ENCODE measurements around the gene KLHDC3. TPM values are rescaled to one million over a fixed set of nuclear protein-coding genes. Genes with fewer than 3 reads are reported as not detected.

The KLHDC3 gene
- total and polyA plus RNA-seq, 2 experiments from 2014 or later, result 88.2 to 184 TPM

GRCh38 chr6:43047998-43048397, 33.9 kb downstream of the KLHDC3 start:
- no peaks in the 10 kb centered on the region for H3K27me3 ChIP-seq (ENCODE audit: insufficient read depth)
- peaks cover 7% of the 10 kb centered on the region; the same call in 1 of the 2 replicates for H3K4me1 ChIP-seq (ENCODE audit: insufficient read depth)
- Mint-ChIP-seq H3K27me3 (ENCODE audit: insufficient read depth, low read depth, poor library complexity) (peaks cover 11% of the 10 kb centered on the region), H3K4me1 (peaks cover 18% of the 10 kb centered on the region), H3K27ac (no peak overlapping the region), H3K9me3 (no peaks in the 10 kb centered on the region), H3K36me3 (ENCODE audit: low read depth) (peaks cover 42% of the 10 kb centered on the region), H3K4me3 (no peak overlapping the region)
- no peak for ATAC-seq
- H3K36me3 ChIP-seq (ENCODE audit: insufficient read depth), result no peaks in the 10 kb centered on the region
- H3K79me2 ChIP-seq (replicated peaks; ENCODE audit: insufficient read depth), result no peaks in the 10 kb centered on the region; the same call in 1 of the 2 replicates
- H3F3A ChIP-seq (replicated peaks; ENCODE audit: low read depth), result 0 out of 2 replicates have a peak, but pooled peaks cover under 1% of the 10 kb centered on the region
- no peak overlapping the region for H3K27ac ChIP-seq (ENCODE audit: low read depth)
- no peak overlapping the region for H2AFZ ChIP-seq
- no peaks in the 10 kb centered on the region for H3K9me2 ChIP-seq (ENCODE audit: insufficient read depth)
- no peak overlapping the region for H3K4me2 ChIP-seq
- no peaks in the 10 kb centered on the region for H4K20me1 ChIP-seq (replicated peaks; ENCODE audit: insufficient read depth)
- no peak for DNase-seq (ENCODE audit: low spot score)
- TF ChIP-seq CREB1 (CRISPR knock-in tag; IDR thresholded peaks at IDR 0.05; ENCODE audit: low read depth) (no peak), ZNF114 (CRISPR knock-in tag; IDR thresholded peaks at IDR 0.05) (no peak), NANOG (IDR thresholded peaks at IDR 0.05; ENCODE audit: borderline replicate concordance) (no peak), REST (IDR thresholded peaks at IDR 0.05; ENCODE audit: unreplicated experiment) (no peak), ETS1 (IDR thresholded peaks at IDR 0.05) (no peak), EZH2 (IDR thresholded peaks at IDR 0.05; ENCODE audit: low read depth, unreplicated experiment) (no peak), EZH2phosphoT487 (IDR thresholded peaks at IDR 0.05; ENCODE audit: unreplicated experiment) (no peak)
- no peak overlapping the region for H3K4me3 ChIP-seq

GRCh38 chr6:43050981-43051380, 36.9 kb downstream of the KLHDC3 start:
- Mint-ChIP-seq H3K27me3 (ENCODE audit: insufficient read depth, low read depth, poor library complexity) (peaks cover 10% of the 10 kb centered on the region), H3K4me3 (no peak overlapping the region; the same call in 2 of the 3 replicates), H3K36me3 (ENCODE audit: low read depth) (peaks cover 40% of the 10 kb centered on the region), H3K9me3 (no peaks in the 10 kb centered on the region; the same call in 2 of the 3 replicates), H3K27ac (no peak overlapping the region; the same call in 1 of the 2 replicates), H3K4me1 (peaks cover 34% of the 10 kb centered on the region)
- no peak overlapping the region for H2AFZ ChIP-seq
- peaks cover 13% of the 10 kb centered on the region; the same call in 1 of the 2 replicates for H3F3A ChIP-seq (replicated peaks; ENCODE audit: low read depth)
- H3K4me2 ChIP-seq, result no peak overlapping the region
- DNase-seq (ENCODE audit: low spot score), result no peak
- H3K4me3 ChIP-seq, result no peak overlapping the region
- no peaks in the 10 kb centered on the region for H3K9me2 ChIP-seq (ENCODE audit: insufficient read depth)
- no peak overlapping the region for H3K27ac ChIP-seq (ENCODE audit: low read depth)
- H3K4me1 ChIP-seq (ENCODE audit: insufficient read depth), result peaks cover 8% of the 10 kb centered on the region
- H3K36me3 ChIP-seq (ENCODE audit: insufficient read depth), result no peaks in the 10 kb centered on the region
- H4K20me1 ChIP-seq (replicated peaks; ENCODE audit: insufficient read depth), result no peaks in the 10 kb centered on the region
- no peaks in the 10 kb centered on the region; the same call in 1 of the 2 replicates for H3K79me2 ChIP-seq (replicated peaks; ENCODE audit: insufficient read depth)
- ATAC-seq, result no peak
- H3K27me3 ChIP-seq (ENCODE audit: insufficient read depth), result no peaks in the 10 kb centered on the region
- TF ChIP-seq EZH2phosphoT487 (IDR thresholded peaks at IDR 0.05; ENCODE audit: unreplicated experiment) (no peak), CTCF (conservative IDR thresholded peaks at IDR 0.05; ENCODE audit: low read depth in 2 of 2) (no peak), POLR2AphosphoS5 (IDR thresholded peaks at IDR 0.05; ENCODE audit: low read depth) (no peak), ETS1 (IDR thresholded peaks at IDR 0.05) (no peak), EZH2 (IDR thresholded peaks at IDR 0.05; ENCODE audit: low read depth, unreplicated experiment) (no peak), REST (IDR thresholded peaks at IDR 0.05; ENCODE audit: unreplicated experiment) (no peak), JUNB (IDR thresholded peaks at IDR 0.05; ENCODE audit: unreplicated experiment) (no peak), ZNF331 (CRISPR knock-in tag; IDR thresholded peaks at IDR 0.05; ENCODE audit: low read depth) (no peak), STAT1 (IDR thresholded peaks at IDR 0.05; ENCODE audit: unreplicated experiment) (no peak)
